Measurements from ENCODE around the gene HMGCS2. TPM values are rescaled to one million over a fixed set of nuclear protein-coding genes. Genes with fewer than 3 reads are reported as not detected.

Gene HMGCS2
- total and polyA plus RNA-seq, 9 of the 15 experiments (the other 6 are each of a cell fraction or from before 2014, with no cell fraction given): 0.13 TPM; not detected in 8

DNA sequence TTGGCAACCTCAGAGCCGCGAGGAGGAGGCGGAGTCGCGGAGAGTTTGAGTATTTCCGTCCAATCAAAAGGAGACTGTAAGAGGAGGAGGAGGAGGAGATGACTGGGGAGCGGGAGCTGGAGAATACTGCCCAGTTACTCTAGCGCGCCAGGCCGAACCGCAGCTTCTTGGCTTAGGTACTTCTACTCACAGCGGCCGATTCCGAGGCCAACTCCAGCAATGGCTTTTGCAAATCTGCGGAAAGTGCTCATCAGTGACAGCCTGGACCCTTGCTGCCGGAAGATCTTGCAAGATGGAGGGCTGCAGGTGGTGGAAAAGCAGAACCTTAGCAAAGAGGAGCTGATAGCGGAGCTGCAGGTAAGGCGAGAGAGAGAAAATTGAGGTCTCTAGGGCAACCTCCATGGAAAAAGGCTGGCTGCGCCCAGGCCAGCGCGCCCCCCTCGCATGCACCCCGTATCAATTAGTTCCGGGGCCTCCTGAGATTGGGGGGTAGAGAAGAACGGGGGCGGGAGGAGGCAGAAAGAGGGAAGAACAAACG lies 56.8 kb downstream of the HMGCS2 start, which contains the start of gene PHGDH (continued):
- TF ChIP-seq, protein P1, sequence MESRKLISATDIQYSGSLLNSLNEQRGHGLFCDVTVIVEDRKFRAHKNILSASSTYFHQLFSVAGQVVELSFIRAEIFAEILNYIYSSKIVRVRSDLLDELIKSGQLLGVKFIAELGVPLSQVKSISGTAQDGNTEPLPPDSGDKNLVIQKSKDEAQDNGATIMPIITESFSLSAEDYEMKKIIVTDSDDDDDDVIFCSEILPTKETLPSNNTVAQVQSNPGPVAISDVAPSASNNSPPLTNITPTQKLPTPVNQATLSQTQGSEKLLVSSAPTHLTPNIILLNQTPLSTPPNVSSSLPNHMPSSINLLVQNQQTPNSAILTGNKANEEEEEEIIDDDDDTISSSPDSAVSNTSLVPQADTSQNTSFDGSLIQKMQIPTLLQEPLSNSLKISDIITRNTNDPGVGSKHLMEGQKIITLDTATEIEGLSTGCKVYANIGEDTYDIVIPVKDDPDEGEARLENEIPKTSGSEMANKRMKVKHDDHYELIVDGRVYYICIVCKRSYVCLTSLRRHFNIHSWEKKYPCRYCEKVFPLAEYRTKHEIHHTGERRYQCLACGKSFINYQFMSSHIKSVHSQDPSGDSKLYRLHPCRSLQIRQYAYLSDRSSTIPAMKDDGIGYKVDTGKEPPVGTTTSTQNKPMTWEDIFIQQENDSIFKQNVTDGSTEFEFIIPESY (CRISPR knock-in tag; IDR thresholded peaks at IDR 0.05): peak; percentile 26; the same call in 1 of the 2 replicates
- TF ChIP-seq HMG20B (CRISPR knock-in tag; IDR thresholded peaks at IDR 0.05) (no peak), ZKSCAN3 (CRISPR knock-in tag; IDR thresholded peaks at IDR 0.05) (no peak), POLR2B (IDR thresholded peaks at IDR 0.05; ENCODE audit: low read depth, partially characterized antibody) (peak; percentile 92), MYC (IDR thresholded peaks at IDR 0.05; ENCODE audit: low read depth, low read length) (0 out of 2 replicates have a peak, but pooled peaks have one; percentile 20), MYC (CRISPR knock-in tag; IDR thresholded peaks at IDR 0.05; ENCODE audit: borderline replicate concordance, low read depth) (no peak), GATA2 (CRISPR knock-in tag; IDR thresholded peaks at IDR 0.05) (no peak), MBD2 (IDR thresholded peaks at IDR 0.05; ENCODE audit: borderline replicate concordance, low read depth) (no peak), THRAP3 (IDR thresholded peaks at IDR 0.05; ENCODE audit: borderline replicate concordance) (no peak), STAT5B (CRISPR knock-in tag; IDR thresholded peaks at IDR 0.05) (no peak), E2F1 (CRISPR knock-in tag; IDR thresholded peaks at IDR 0.05) (0 out of 2 replicates have a peak, but pooled peaks have one; percentile 23), CTBP1 (IDR thresholded peaks at IDR 0.05; ENCODE audit: borderline replicate concordance) (peak; percentile 62), ZNF384 (IDR thresholded peaks at IDR 0.05; ENCODE audit: low read depth, low read length) (0 out of 2 replicates have a peak, but pooled peaks have one; percentile 24), TARDBP (IDR thresholded peaks at IDR 0.05) (peak; percentile 32; the same call in 1 of the 2 replicates), PCBP2 (IDR thresholded peaks at IDR 0.05; ENCODE audit: low read depth, low read length, poor library complexity, severe bottlenecking) (no peak), SRF (CRISPR knock-in tag; IDR thresholded peaks at IDR 0.05) (0 out of 4 replicates have a peak, but pooled peaks of 1 of the 2 experiments have one; percentile 29), ZNF780A (CRISPR knock-in tag; IDR thresholded peaks at IDR 0.05) (no peak), ZFP36 (IDR thresholded peaks at IDR 0.05; ENCODE audit: low read depth, low read length, partially characterized antibody) (peak; percentile 34), SMARCA5 (IDR thresholded peaks at IDR 0.05) (no peak), SMAD1 (IDR thresholded peaks at IDR 0.05; ENCODE audit: low read depth, low read length, partially characterized antibody) (peak; percentile 71), CEBPG (CRISPR knock-in tag; IDR thresholded peaks at IDR 0.05) (peak; percentile 57; the same call in 1 of the 2 replicates), CEBPG (tag; conservative IDR thresholded peaks at IDR 0.05 in 1 of 2, IDR thresholded peaks at IDR 0.05 in 1 of 2) (no peak)
- TF ChIP-seq, protein P2, sequence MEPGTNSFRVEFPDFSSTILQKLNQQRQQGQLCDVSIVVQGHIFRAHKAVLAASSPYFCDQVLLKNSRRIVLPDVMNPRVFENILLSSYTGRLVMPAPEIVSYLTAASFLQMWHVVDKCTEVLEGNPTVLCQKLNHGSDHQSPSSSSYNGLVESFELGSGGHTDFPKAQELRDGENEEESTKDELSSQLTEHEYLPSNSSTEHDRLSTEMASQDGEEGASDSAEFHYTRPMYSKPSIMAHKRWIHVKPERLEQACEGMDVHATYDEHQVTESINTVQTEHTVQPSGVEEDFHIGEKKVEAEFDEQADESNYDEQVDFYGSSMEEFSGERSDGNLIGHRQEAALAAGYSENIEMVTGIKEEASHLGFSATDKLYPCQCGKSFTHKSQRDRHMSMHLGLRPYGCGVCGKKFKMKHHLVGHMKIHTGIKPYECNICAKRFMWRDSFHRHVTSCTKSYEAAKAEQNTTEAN (CRISPR knock-in tag; IDR thresholded peaks at IDR 0.05): 0 out of 2 replicates have a peak, but pooled peaks have one; percentile 42
- TF ChIP-seq, protein P3, sequence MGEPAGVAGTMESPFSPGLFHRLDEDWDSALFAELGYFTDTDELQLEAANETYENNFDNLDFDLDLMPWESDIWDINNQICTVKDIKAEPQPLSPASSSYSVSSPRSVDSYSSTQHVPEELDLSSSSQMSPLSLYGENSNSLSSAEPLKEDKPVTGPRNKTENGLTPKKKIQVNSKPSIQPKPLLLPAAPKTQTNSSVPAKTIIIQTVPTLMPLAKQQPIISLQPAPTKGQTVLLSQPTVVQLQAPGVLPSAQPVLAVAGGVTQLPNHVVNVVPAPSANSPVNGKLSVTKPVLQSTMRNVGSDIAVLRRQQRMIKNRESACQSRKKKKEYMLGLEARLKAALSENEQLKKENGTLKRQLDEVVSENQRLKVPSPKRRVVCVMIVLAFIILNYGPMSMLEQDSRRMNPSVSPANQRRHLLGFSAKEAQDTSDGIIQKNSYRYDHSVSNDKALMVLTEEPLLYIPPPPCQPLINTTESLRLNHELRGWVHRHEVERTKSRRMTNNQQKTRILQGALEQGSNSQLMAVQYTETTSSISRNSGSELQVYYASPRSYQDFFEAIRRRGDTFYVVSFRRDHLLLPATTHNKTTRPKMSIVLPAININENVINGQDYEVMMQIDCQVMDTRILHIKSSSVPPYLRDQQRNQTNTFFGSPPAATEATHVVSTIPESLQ (CRISPR knock-in tag; IDR thresholded peaks at IDR 0.05): no peak

All from K562 (cell line).